DOHH2 (cell line): Measurements from ENCODE around the gene SVIL.
"Not testable (repeated sequence)": the region's sequence is repeated elsewhere in the genome, so short reads cannot be mapped to it uniquely, and the experiment has no call there.

Source experiments
- H3F3A ChIP-seq: fragments of 200-600 bp; sonication (generic), shearing (Covaris generic); 2 replicates; pipeline ENCODE4 v1.6.0; 2016; ENCODE audit warnings: antibody characterized with exemption, mild to moderate bottlenecking; ENCODE audit not compliant: control insufficient read depth, insufficient read depth
- H3K27ac ChIP-seq: fragments of 200-600 bp; sonication (generic); 2 replicates; pipeline ENCODE4 v1.5.1; 2014; ENCODE audit warnings: low read depth, mild to moderate bottlenecking, low read length, moderate library complexity
- H3K27me3 ChIP-seq: fragments of 200-600 bp; sonication (generic); 2 replicates; pipeline ENCODE4 v1.6.1; 2014; ENCODE audit warnings: mild to moderate bottlenecking, low read length, mixed read lengths; ENCODE audit not compliant: control insufficient read depth
- H3K36me3 ChIP-seq: fragments of 200-600 bp; sonication (generic); 2 replicates; pipeline ENCODE4 v1.6.1; 2014; ENCODE audit warnings: mild to moderate bottlenecking, low read length, moderate library complexity, mixed read lengths; ENCODE audit not compliant: control insufficient read depth
- H3K4me1 ChIP-seq: fragments of 200-600 bp; sonication (generic); 2 replicates; pipeline ENCODE4 v1.6.1; 2014; ENCODE audit warnings: mild to moderate bottlenecking, low read length, mixed read lengths; ENCODE audit not compliant: control insufficient read depth
- H3K4me2 ChIP-seq: fragments of 200-600 bp; sonication (generic); 2 replicates; pipeline ENCODE4 v1.6.0; 2014; ENCODE audit warnings: mild to moderate bottlenecking, low read length, moderate library complexity
- H3K4me3 ChIP-seq: fragments of 200-600 bp; sonication (generic); 2 replicates; pipeline ENCODE4 v1.5.1; 2014; ENCODE audit warnings: mild to moderate bottlenecking, low read length, mixed read lengths
- H3K79me2 ChIP-seq: fragments of 200-600 bp; sonication (generic); 2 replicates; pipeline ENCODE4 v1.6.1; 2014; ENCODE audit warnings: mild to moderate bottlenecking, low read length, mixed read lengths; ENCODE audit not compliant: control insufficient read depth
- H3K9me2 ChIP-seq: fragments of 200-600 bp; sonication (generic); replicated peaks from 2 replicates; pipeline ENCODE4 v1.6.1; 2014; ENCODE audit warnings: mild to moderate bottlenecking, low read length, mixed read lengths; ENCODE audit not compliant: control insufficient read depth
- H3K9me3 ChIP-seq: fragments of 200-600 bp; sonication (generic); 2 replicates; pipeline ENCODE4 v1.6.1; 2014; ENCODE audit warnings: antibody characterized with exemption, low read length, mixed read lengths; ENCODE audit not compliant: control insufficient read depth, insufficient read depth
- H4K20me1 ChIP-seq: fragments of 200-600 bp; sonication (generic); 2 replicates; pipeline ENCODE4 v1.6.0; 2014; ENCODE audit warnings: low read depth, mild to moderate bottlenecking, antibody characterized with exemption, low read length, moderate library complexity; ENCODE audit not compliant: control insufficient read depth, insufficient read depth
- EZH2phosphoT487 ChIP-seq: fragments of 200-600 bp; sonication (generic); IDR thresholded peaks from 2 replicates; pipeline ENCODE4 v1.6.1; 2017; ENCODE audit warnings: borderline replicate concordance, mild to moderate bottlenecking, antibody characterized with exemption, low read length, moderate library complexity, mixed read lengths
- TF ChIP-seq, protein P1 (sequence below): fragments of 200-600 bp; sonication (generic); IDR thresholded peaks from one replicate; pipeline ENCODE4 v1.5.1; 2014; ENCODE audit warnings: antibody characterized with exemption, mild to moderate bottlenecking, low read depth, low read length; ENCODE audit not compliant: poor library complexity, severe bottlenecking

Gene SVIL

GRCh38 chr10:29515104-29515503 is 119.7 kb downstream of the SVIL start:
- H3K27me3 ChIP-seq, H3K27ac ChIP-seq, H3F3A ChIP-seq, H3K4me2 ChIP-seq, H3K4me3 ChIP-seq, H3K4me1 ChIP-seq, H3K9me2 ChIP-seq, H3K79me2 ChIP-seq, H4K20me1 ChIP-seq, H3K36me3 ChIP-seq, H3K9me3 ChIP-seq: not testable (repeated sequence)

DNA sequence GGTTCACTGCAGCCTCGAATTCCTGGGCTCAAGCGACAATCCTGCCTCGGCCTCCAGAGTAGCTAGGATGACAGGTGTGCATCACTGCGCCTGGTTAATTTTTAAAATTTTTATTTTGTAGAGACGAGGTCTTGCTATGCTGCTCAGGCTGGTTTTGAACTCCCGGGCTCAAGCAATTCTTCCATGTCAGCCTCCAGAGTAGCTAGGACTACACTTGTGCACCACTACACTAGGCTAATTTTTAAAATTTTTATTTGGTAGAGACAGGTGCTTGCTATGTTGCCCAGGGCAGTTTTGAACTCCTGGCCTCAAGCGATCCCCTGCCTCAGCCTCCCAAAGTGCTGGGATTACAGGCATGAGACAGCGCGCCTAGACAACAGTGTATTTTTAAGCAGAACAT is 120.5 kb downstream of the SVIL start:
- no peak overlapping the region for H3K27ac ChIP-seq
- no peaks in the 10 kb centered on the region for H3K36me3 ChIP-seq
- no peak for TF ChIP-seq EZH2phosphoT487
- TF ChIP-seq, protein P1, sequence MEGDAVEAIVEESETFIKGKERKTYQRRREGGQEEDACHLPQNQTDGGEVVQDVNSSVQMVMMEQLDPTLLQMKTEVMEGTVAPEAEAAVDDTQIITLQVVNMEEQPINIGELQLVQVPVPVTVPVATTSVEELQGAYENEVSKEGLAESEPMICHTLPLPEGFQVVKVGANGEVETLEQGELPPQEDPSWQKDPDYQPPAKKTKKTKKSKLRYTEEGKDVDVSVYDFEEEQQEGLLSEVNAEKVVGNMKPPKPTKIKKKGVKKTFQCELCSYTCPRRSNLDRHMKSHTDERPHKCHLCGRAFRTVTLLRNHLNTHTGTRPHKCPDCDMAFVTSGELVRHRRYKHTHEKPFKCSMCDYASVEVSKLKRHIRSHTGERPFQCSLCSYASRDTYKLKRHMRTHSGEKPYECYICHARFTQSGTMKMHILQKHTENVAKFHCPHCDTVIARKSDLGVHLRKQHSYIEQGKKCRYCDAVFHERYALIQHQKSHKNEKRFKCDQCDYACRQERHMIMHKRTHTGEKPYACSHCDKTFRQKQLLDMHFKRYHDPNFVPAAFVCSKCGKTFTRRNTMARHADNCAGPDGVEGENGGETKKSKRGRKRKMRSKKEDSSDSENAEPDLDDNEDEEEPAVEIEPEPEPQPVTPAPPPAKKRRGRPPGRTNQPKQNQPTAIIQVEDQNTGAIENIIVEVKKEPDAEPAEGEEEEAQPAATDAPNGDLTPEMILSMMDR, result no peak
- no peaks in the 10 kb centered on the region for H3K4me1 ChIP-seq
- H4K20me1 ChIP-seq, result no peaks in the 10 kb centered on the region
- no peak overlapping the region for H3K4me2 ChIP-seq
- H3K9me2 ChIP-seq, result no peaks in the 10 kb centered on the region
- H3F3A ChIP-seq, result no peaks in the 10 kb centered on the region
- H3K4me3 ChIP-seq, result no peak overlapping the region
- H3K9me3 ChIP-seq, result no peaks in the 10 kb centered on the region
- H3K27me3 ChIP-seq, result no peaks in the 10 kb centered on the region
- H3K79me2 ChIP-seq, result no peaks in the 10 kb centered on the region

DNA sequence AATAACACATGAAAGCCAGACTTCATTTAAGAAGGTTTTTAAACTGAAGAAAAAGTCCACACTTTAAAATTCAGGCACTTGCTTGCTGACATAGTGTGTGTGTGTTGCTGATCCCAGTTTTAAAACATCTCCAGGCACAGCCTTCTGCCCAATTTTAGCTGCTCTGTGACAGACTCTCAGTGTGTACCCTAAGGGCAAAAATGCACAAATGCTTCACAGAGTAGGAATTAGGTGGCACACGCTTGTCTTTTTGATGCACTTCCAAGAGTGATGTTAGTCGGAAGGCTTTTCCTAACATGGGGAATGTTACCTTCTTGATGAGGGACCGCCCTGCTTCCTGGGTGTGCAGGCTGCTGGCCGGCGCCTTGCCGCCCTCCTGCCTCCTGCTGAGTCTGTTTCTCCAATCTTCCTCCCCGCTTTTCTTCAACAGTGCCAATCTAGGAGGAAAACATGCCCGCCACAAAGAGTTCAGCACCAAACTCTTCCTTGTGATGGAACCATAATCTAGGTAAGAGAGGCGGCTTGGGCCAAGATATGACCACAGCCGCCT is 122.3 kb downstream of the SVIL start:
- no peaks in the 10 kb centered on the region for H3F3A ChIP-seq
- H3K4me1 ChIP-seq, result no peaks in the 10 kb centered on the region

DNA sequence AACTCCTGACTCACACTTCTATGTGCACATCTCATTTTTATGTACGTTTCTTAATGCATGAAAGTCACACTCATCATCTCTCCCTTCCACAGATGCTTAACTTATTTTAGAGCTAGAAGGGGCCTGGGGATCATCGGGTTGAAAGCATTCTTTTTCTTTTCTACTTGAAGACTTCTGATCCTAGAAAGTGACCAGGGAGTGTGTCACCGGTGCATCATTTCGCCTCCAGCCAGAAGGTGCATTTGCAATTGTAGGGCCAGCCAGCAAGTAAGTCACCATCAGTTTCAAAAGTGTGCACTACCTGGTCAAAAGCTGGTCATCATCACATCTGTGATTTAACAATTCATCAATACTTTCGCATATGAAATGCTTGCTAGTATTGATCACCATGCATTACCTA is 123.0 kb downstream of the SVIL start:
- not testable (repeated sequence) for H3K4me2 ChIP-seq, H3K9me3 ChIP-seq, H3K4me3 ChIP-seq, H3K79me2 ChIP-seq, H3K27me3 ChIP-seq, H3K9me2 ChIP-seq, H3K27ac ChIP-seq, H4K20me1 ChIP-seq, H3F3A ChIP-seq, H3K36me3 ChIP-seq, H3K4me1 ChIP-seq

More for the DNA sequence above, 122.3 kb downstream of the SVIL start:
- Histone ChIP-seq H3K36me3 (no peaks in the 10 kb centered on the region), H3K27me3 (no peaks in the 10 kb centered on the region), H3K27ac (no peak overlapping the region), H3K9me3 (no peaks in the 10 kb centered on the region), H3K79me2 (no peaks in the 10 kb centered on the region), H3K9me2 (no peaks in the 10 kb centered on the region), H4K20me1 (no peaks in the 10 kb centered on the region), H3K4me2 (no peak overlapping the region), H3K4me3 (no peak overlapping the region)
- TF ChIP-seq, protein P1, result no peak
- no peak for TF ChIP-seq EZH2phosphoT487

DNA sequence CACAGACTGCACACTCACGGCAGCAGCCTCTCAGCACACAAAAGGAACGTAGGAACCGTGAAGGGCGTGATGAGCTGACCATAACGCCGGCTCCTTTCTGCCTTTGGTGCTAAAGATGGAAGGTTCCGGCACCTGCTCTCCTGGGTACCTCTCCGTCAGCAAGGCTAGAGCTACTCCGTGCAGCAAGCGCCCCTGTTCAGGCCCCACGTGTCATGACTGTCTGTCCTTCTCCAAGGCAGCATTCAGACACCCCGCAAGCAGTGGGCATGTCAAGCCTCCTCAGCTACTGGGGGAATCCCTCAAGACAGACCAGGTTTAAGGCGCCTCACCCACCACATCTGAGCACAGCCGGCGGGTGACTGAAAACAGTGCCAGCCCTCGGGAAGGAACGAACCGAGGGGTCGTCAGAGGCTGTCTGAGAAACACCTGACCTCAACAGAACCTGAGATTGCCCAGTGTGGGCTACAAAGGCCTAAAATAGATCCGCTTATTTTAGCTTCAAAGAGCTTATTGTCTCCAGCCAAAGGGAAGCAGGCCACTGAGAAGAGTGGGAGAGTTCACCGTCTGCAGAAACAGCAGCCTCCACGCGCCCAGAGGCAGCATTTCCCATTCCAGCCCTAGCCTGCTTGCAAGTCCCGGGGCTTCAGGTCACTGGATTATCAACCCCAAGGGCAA is 124.2 kb downstream of the SVIL start:
- H3K4me1 ChIP-seq, H4K20me1 ChIP-seq, H3K36me3 ChIP-seq, H3K27ac ChIP-seq, H3K4me2 ChIP-seq, H3K9me2 ChIP-seq, H3K79me2 ChIP-seq, H3K9me3 ChIP-seq, H3F3A ChIP-seq, H3K27me3 ChIP-seq, H3K4me3 ChIP-seq: not testable (repeated sequence)
